K562 (cell line): Measurements from ENCODE around the gene TRAPPC13. TPM values are rescaled to one million over a fixed set of nuclear protein-coding genes. Genes with fewer than 3 reads are reported as not detected.
A peak's percentile ranks its signal among the peaks of the same experiment; 100 is the strongest.

Experiments
- CREB1 ChIP-seq, 2 experiments: sonication (generic) in 1 of 2; formaldehyde crosslinking in 1 of 2; IDR thresholded peaks; 2 replicates each; pipeline versions ENCODE4 v1.6.1 to v1.8.0; 2012 to 2022; ENCODE audit warnings: inconsistent platforms in 1 of 2, mild to moderate bottlenecking in 1 of 2, missing genetic modification reagents in 1 of 2, moderate library complexity in 1 of 2
- DPF2 ChIP-seq: fragments of 450-650 bp; IDR thresholded peaks from 2 replicates; pipeline ENCODE4 v1.6.1; 2016
- ELK3 ChIP-seq: fragments of 450-650 bp; formaldehyde crosslinking; IDR thresholded peaks from 2 replicates; pipeline ENCODE4 v1.4.0; 2020; ENCODE audit warnings: mild to moderate bottlenecking
- FOXJ3 ChIP-seq: sonication (generic); formaldehyde crosslinking; IDR thresholded peaks from 2 replicates; pipeline ENCODE4 v1.4.0; 2020; ENCODE audit warnings: mild to moderate bottlenecking, missing genetic modification reagents
- GABPB1 ChIP-seq: sonication (generic); formaldehyde crosslinking; IDR thresholded peaks from 2 replicates; pipeline ENCODE4 v1.8.0; 2022; ENCODE audit warnings: mild to moderate bottlenecking, missing genetic modification reagents
- HOXB6 ChIP-seq: fragments of 250-450 bp; sonication (Bioruptor Pico); IDR thresholded peaks from 2 replicates; pipeline ENCODE4 v1.5.1; 2022; ENCODE audit warnings: mild to moderate bottlenecking, borderline replicate concordance
- KLF10 ChIP-seq: fragments of 250-450 bp; sonication (Bioruptor Pico); IDR thresholded peaks from 2 replicates; pipeline ENCODE4 v1.6.1; 2021; ENCODE audit warnings: matching md5 sums
- LARP7 ChIP-seq: fragments of 450-650 bp; IDR thresholded peaks from 2 replicates; pipeline ENCODE4 v1.6.1; 2016
- NFIC ChIP-seq: fragments of 450-650 bp; IDR thresholded peaks from 2 replicates; pipeline ENCODE4 v1.6.1; 2017; ENCODE audit warnings: mild to moderate bottlenecking, inconsistent platforms
- RB1 ChIP-seq: fragments of 450-650 bp; IDR thresholded peaks from 2 replicates; pipeline ENCODE4 v1.6.1; 2017; ENCODE audit warnings: low read depth, mild to moderate bottlenecking
- RBM17 ChIP-seq: fragments of 200-400 bp; formaldehyde crosslinking; IDR thresholded peaks from 2 replicates; pipeline ENCODE4 v1.6.1; 2017; ENCODE audit warnings: low read depth, mild to moderate bottlenecking, low read length, borderline replicate concordance
- RBM25 ChIP-seq: fragments of 200-400 bp; formaldehyde crosslinking; IDR thresholded peaks from 2 replicates; pipeline ENCODE4 v1.6.1; 2018; ENCODE audit warnings: low read length, low read depth, moderate library complexity; ENCODE audit not compliant: severe bottlenecking
- RFX5 ChIP-seq: IDR thresholded peaks from 2 replicates; pipeline ENCODE4 v1.6.1; 2011; ENCODE audit warnings: low read depth, mild to moderate bottlenecking, improper control_type of control experiment, low read length
- TEAD1 ChIP-seq, 2 experiments: fragments of 450-650 bp in 1 of 2; sonication (generic) in 1 of 2; formaldehyde crosslinking; IDR thresholded peaks; 2 replicates each; pipeline versions ENCODE4 v1.4.0 to v1.8.0; 2020 to 2022; ENCODE audit warnings: mild to moderate bottlenecking in 2 of 2, missing genetic modification reagents in 1 of 2
- TEAD4 ChIP-seq, 2 experiments: sonication (generic) in 1 of 2; formaldehyde crosslinking in 1 of 2; IDR thresholded peaks; 2 replicates each; pipeline versions ENCODE4 v1.6.1 to v1.8.0; 2012 to 2022; ENCODE audit warnings: borderline replicate concordance in 1 of 2, inconsistent platforms in 1 of 2, low read length in 1 of 2, mild to moderate bottlenecking in 1 of 2, missing genetic modification reagents in 1 of 2
- TRIM28 ChIP-seq: fragments of 450-650 bp; IDR thresholded peaks from 2 replicates; pipeline ENCODE4 v1.6.1; 2017
- XRCC3 ChIP-seq: fragments of 450-650 bp; IDR thresholded peaks from 2 replicates; pipeline ENCODE4 v1.6.1; 2017; ENCODE audit warnings: mild to moderate bottlenecking, moderate library complexity
- ZNF143 ChIP-seq: sonication (generic); formaldehyde crosslinking; IDR thresholded peaks from 2 replicates; pipeline ENCODE4 v1.9.0; 2022; ENCODE audit warnings: mild to moderate bottlenecking, missing genetic modification reagents
- ZNF146 ChIP-seq: IDR thresholded peaks from one replicate; pipeline ENCODE4 v1.6.1; 2018; ENCODE audit warnings: missing compliant biosample characterization; ENCODE audit not compliant: unreplicated experiment
- ZNF274 ChIP-seq: IDR thresholded peaks from 2 replicates; pipeline ENCODE4 v1.6.1; 2011; ENCODE audit warnings: low read depth, mild to moderate bottlenecking, low read length, moderate library complexity, borderline replicate concordance
- ZNF644 ChIP-seq: fragments of 200-800 bp; sonication (Bioruptor generic); IDR thresholded peaks from 2 replicates; pipeline ENCODE4 v1.6.1; 2016; ENCODE audit warnings: low read depth, missing genetic modification characterization, missing compliant biosample characterization
- ZNF778 ChIP-seq: fragments of 450-650 bp; formaldehyde crosslinking; IDR thresholded peaks from 2 replicates; pipeline ENCODE4 v1.4.0; 2020; ENCODE audit warnings: mild to moderate bottlenecking, moderate library complexity
- polyA plus RNA-seq, 8 experiments: library from polyadenylated mRNA; depleted of rRNA in 4 of 8; stranded (reverse) in 5 of 8; unstranded in 3 of 8; fragments of >200 nt; fragmentation: Nextera tagmentation in 2 of 8; fragmentation: Illumina TruSeq in 1 of 8; extraction: Ambion mirVana in 2 of 8; extraction: Trizol in 1 of 8; gene quantifications; 2 replicates each; pipeline versions ENCODE4 v1.2.1 to v1.2.3, GENCODE V29; 2011 to 2014; ENCODE audit warnings: inconsistent platforms in 1 of 8, missing spikeins in 1 of 8
- total RNA-seq, 7 experiments: library from RNA; depleted of rRNA in 6 of 7; stranded (reverse); fragments of >200 nt in 6 of 7; fragmentation: Illumina TruSeq in 2 of 7; extraction: Trizol in 2 of 7; gene quantifications; 2 replicates each; pipeline versions ENCODE4 v1.2.1 to v1.2.3, GENCODE V29; 2011 to 2021; ENCODE audit warnings: low replicate concordance in 1 of 7
- TF ChIP-seq, protein P1 (sequence below): fragments of 450-650 bp; formaldehyde crosslinking; IDR thresholded peaks from 2 replicates; pipeline ENCODE4 v1.4.0; 2022; ENCODE audit warnings: missing genetic modification characterization
- TF ChIP-seq, protein P2 (sequence below): sonication (generic); formaldehyde crosslinking; IDR thresholded peaks from 2 replicates; pipeline ENCODE4 v1.8.1; 2023; ENCODE audit warnings: mild to moderate bottlenecking, missing genetic modification reagents
- TF ChIP-seq, protein P3 (sequence below): fragments of 250-450 bp; sonication (Bioruptor Pico); IDR thresholded peaks from 2 replicates; pipeline ENCODE4 v1.4.0; 2020
- TF ChIP-seq, protein P4 (sequence below): sonication (generic); IDR thresholded peaks from 2 replicates; pipeline ENCODE4 v1.6.1; 2016

The TRAPPC13 gene
- total and polyA plus RNA-seq, 9 of the 15 experiments (the other 6 are each of a cell fraction or from before 2014, with no cell fraction given): 16.2 to 43.8 (median 24.0) TPM

- TF ChIP-seq DPF2 (no peak), ZNF778 (CRISPR knock-in tag) (no peak), NFIC (no peak), XRCC3 (no peak), LARP7 (no peak), GABPB1 (CRISPR knock-in tag) (no peak), TEAD4 (IDR thresholded peaks at IDR 0.05; ENCODE audit: low read length) (no peak), TEAD4 (CRISPR knock-in tag; IDR thresholded peaks at IDR 0.05; ENCODE audit: borderline replicate concordance) (no peak), ZNF274 (no peak), ZNF143 (no peak), ZNF644 (tag) (no peak), HOXB6 (CRISPR knock-in tag) (no peak), KLF10 (CRISPR knock-in tag) (no peak), RFX5 (no peak), RBM25 (no peak), TRIM28 (no peak), ZNF146 (CRISPR knock-in tag) (no peak), CREB1 (IDR thresholded peaks at IDR 0.05) (peak; percentile 72), CREB1 (CRISPR knock-in tag; IDR thresholded peaks at IDR 0.05) (no peak), ELK3 (CRISPR knock-in tag) (no peak), RB1 (peak; percentile 14; the same call in 1 of the 2 replicates), RBM17 (no peak), TEAD1 (CRISPR knock-in tag; IDR thresholded peaks at IDR 0.05) (no peak), FOXJ3 (CRISPR knock-in tag) (no peak)
- TF ChIP-seq, protein P1, sequence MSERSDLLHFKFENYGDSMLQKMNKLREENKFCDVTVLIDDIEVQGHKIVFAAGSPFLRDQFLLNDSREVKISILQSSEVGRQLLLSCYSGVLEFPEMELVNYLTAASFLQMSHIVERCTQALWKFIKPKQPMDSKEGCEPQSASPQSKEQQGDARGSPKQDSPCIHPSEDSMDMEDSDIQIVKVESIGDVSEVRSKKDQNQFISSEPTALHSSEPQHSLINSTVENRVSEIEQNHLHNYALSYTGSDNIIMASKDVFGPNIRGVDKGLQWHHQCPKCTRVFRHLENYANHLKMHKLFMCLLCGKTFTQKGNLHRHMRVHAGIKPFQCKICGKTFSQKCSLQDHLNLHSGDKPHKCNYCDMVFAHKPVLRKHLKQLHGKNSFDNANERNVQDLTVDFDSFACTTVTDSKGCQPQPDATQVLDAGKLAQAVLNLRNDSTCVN (CRISPR knock-in tag): no peak
- TF ChIP-seq, protein P2, sequence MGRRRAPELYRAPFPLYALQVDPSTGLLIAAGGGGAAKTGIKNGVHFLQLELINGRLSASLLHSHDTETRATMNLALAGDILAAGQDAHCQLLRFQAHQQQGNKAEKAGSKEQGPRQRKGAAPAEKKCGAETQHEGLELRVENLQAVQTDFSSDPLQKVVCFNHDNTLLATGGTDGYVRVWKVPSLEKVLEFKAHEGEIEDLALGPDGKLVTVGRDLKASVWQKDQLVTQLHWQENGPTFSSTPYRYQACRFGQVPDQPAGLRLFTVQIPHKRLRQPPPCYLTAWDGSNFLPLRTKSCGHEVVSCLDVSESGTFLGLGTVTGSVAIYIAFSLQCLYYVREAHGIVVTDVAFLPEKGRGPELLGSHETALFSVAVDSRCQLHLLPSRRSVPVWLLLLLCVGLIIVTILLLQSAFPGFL (CRISPR knock-in tag): no peak
- TF ChIP-seq, protein P3, sequence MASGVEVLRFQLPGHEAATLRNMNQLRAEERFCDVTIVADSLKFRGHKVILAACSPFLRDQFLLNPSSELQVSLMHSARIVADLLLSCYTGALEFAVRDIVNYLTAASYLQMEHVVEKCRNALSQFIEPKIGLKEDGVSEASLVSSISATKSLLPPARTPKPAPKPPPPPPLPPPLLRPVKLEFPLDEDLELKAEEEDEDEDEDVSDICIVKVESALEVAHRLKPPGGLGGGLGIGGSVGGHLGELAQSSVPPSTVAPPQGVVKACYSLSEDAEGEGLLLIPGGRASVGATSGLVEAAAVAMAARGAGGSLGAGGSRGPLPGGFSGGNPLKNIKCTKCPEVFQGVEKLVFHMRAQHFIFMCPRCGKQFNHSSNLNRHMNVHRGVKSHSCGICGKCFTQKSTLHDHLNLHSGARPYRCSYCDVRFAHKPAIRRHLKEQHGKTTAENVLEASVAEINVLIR (CRISPR knock-in tag): no peak
- TF ChIP-seq, protein P4, sequence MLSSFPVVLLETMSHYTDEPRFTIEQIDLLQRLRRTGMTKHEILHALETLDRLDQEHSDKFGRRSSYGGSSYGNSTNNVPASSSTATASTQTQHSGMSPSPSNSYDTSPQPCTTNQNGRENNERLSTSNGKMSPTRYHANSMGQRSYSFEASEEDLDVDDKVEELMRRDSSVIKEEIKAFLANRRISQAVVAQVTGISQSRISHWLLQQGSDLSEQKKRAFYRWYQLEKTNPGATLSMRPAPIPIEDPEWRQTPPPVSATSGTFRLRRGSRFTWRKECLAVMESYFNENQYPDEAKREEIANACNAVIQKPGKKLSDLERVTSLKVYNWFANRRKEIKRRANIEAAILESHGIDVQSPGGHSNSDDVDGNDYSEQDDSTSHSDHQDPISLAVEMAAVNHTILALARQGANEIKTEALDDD: no peak
These were observed 729 bp upstream of the TRAPPC13 start, which contains the start of gene TRIM23 (continued) for GRCh38 chr5:65624025-65624570.
